IMR-90 (cell line): Measurements from ENCODE around the gene CNTNAP1. TPM values are rescaled to one million over a fixed set of nuclear protein-coding genes. Genes with fewer than 3 reads are reported as not detected.

Source experiments
- ATAC-seq: fragments of 200-7000 bp; cut with Tn5 transposase; 2 replicates; pipeline ENCODE4 v1.9.1; 2020; ENCODE audit warnings: low read depth, mild to moderate bottlenecking, moderate library complexity
- BruUV-seq: library from RNA; stranded (reverse); fragments of 400-500 nt; replicated peaks from 2 replicates; lab custom pipeline; 2021; lab: Mats Ljungman, UMichigan
- CTCF ChIA-PET: fragments of 300-600 bp; formaldehyde crosslinking; extraction: SDS; loops from one replicate; lab custom pipeline; 2021; ENCODE audit warnings: antibody characterized with exemption; lab: Yijun Ruan, JAX
- POLR2A ChIA-PET: fragments of 300-600 bp; sonication (Branson Sonifier 250); formaldehyde crosslinking; loops from one replicate; lab custom pipeline; 2022; ENCODE audit warnings: antibody characterized with exemption; ENCODE audit not compliant: unreplicated experiment; lab: Charles Lee
- DNase-seq: peaks from one replicate; pipeline ENCODE4 v3.0.0; 2013
- H2AFZ ChIP-seq: replicated peaks from 2 replicates; pipeline ENCODE3; 2013; ENCODE audit warnings: low read length, mild to moderate bottlenecking; ENCODE audit not compliant: poor library complexity
- H2AK5ac ChIP-seq: 2 replicates; pipeline ENCODE4 v1.6.1; 2013; ENCODE audit warnings: low read depth, low read length, inconsistent platforms
- H2AK9ac ChIP-seq: replicated peaks from 2 replicates; pipeline ENCODE3; 2013; ENCODE audit warnings: mild to moderate bottlenecking, low read depth, low read length, moderate library complexity; ENCODE audit not compliant: poor library complexity
- H2BK120ac ChIP-seq: 2 replicates; pipeline ENCODE4 v1.6.1; 2013; ENCODE audit warnings: low read depth, low read length, inconsistent platforms
- H2BK15ac ChIP-seq: 3 replicates; pipeline ENCODE4 v1.6.1; 2013; ENCODE audit warnings: low read depth, low read length, inconsistent platforms
- H2BK20ac ChIP-seq: 2 replicates; pipeline ENCODE4 v1.6.1; 2013; ENCODE audit warnings: low read depth, mild to moderate bottlenecking, inconsistent platforms, low read length, moderate library complexity
- H2BK5ac ChIP-seq: 2 replicates; pipeline ENCODE4 v1.6.1; 2013; ENCODE audit warnings: mild to moderate bottlenecking, low read depth, low read length, inconsistent platforms; ENCODE audit not compliant: poor library complexity, severe bottlenecking
- H3K14ac ChIP-seq: replicated peaks from 2 replicates; pipeline ENCODE4 v1.6.1; 2013; ENCODE audit warnings: low read depth, low read length, inconsistent platforms
- H3K18ac ChIP-seq: 2 replicates; pipeline ENCODE4 v1.6.1; 2013; ENCODE audit warnings: low read depth, low read length, control low read depth
- H3K23ac ChIP-seq: 2 replicates; pipeline ENCODE4 v1.6.1; 2013; ENCODE audit warnings: low read depth, low read length, inconsistent platforms
- H3K27ac ChIP-seq: 2 replicates; pipeline ENCODE4 v1.5.1; 2013; ENCODE audit warnings: mild to moderate bottlenecking, control low read depth, low read length; ENCODE audit not compliant: insufficient read depth
- H3K27me3 ChIP-seq: 2 replicates; pipeline ENCODE4 v1.6.1; 2013; ENCODE audit warnings: low read length; ENCODE audit not compliant: control insufficient read depth, insufficient read depth
- H3K36me3 ChIP-seq: 2 replicates; pipeline ENCODE4 v1.6.1; 2013; ENCODE audit warnings: low read length, mixed read lengths; ENCODE audit not compliant: control insufficient read depth, insufficient read depth
- H3K4ac ChIP-seq: 2 replicates; pipeline ENCODE4 v1.6.1; 2013; ENCODE audit warnings: low read depth, low read length, inconsistent platforms
- H3K4me1 ChIP-seq: 2 replicates; pipeline ENCODE4 v1.6.1; 2013; ENCODE audit warnings: low read length, mixed read lengths; ENCODE audit not compliant: control insufficient read depth, insufficient read depth
- H3K4me2 ChIP-seq: 2 replicates; pipeline ENCODE4 v1.6.1; 2013; ENCODE audit warnings: low read depth, mild to moderate bottlenecking, control low read depth, low read length, moderate library complexity
- H3K4me3 ChIP-seq: 2 replicates; pipeline ENCODE4 v1.5.1; 2013; ENCODE audit warnings: low read depth, mild to moderate bottlenecking, control low read depth, low read length, moderate library complexity; ENCODE audit not compliant: insufficient read depth
- H3K56ac ChIP-seq: 2 replicates; pipeline ENCODE4 v1.6.1; 2013; ENCODE audit warnings: low read length, inconsistent platforms; ENCODE audit not compliant: insufficient read depth; ENCODE audit errors: extremely low read depth
- H3K79me1 ChIP-seq, 2 experiments: 2 replicates each; pipeline ENCODE4 v1.6.1; 2013; ENCODE audit warnings: low read length in 2 of 2, inconsistent platforms in 1 of 2, low read depth in 1 of 2
- H3K9ac ChIP-seq: 2 replicates; pipeline ENCODE4 v1.6.1; 2013; ENCODE audit warnings: low read depth, low read length, control low read depth
- H3K9me1 ChIP-seq: 2 replicates; pipeline ENCODE4 v1.6.1; 2013; ENCODE audit warnings: low read length, inconsistent platforms; ENCODE audit not compliant: insufficient read depth
- H3K9me3 ChIP-seq: 2 replicates; pipeline ENCODE4 v1.6.1; 2013; ENCODE audit warnings: low read length; ENCODE audit not compliant: control insufficient read depth, insufficient read depth
- H4K20me1 ChIP-seq: 2 replicates; pipeline ENCODE4 v1.6.1; 2013; ENCODE audit warnings: low read length, inconsistent platforms; ENCODE audit not compliant: insufficient read depth
- H4K5ac ChIP-seq: 2 replicates; pipeline ENCODE4 v1.6.1; 2013; ENCODE audit warnings: mild to moderate bottlenecking, low read depth, low read length, control low read depth
- H4K8ac ChIP-seq, 2 experiments: 2 replicates each; pipeline ENCODE4 v1.6.1; 2013; ENCODE audit warnings: low read depth in 2 of 2, low read length in 2 of 2, control low read depth in 1 of 2, inconsistent platforms in 1 of 2
- H4K91ac ChIP-seq: 2 replicates; pipeline ENCODE4 v1.6.1; 2013; ENCODE audit warnings: low read depth, low read length, inconsistent platforms; ENCODE audit not compliant: insufficient read depth
- CEBPB ChIP-seq: IDR thresholded peaks from 2 replicates; pipeline ENCODE4 v1.6.1; 2012; ENCODE audit warnings: low read depth, low read length, improper control_type of control experiment
- MAFK ChIP-seq: IDR thresholded peaks from 2 replicates; pipeline ENCODE4 v1.6.1; 2012; ENCODE audit warnings: low read depth, low read length, improper control_type of control experiment
- MXI1 ChIP-seq: IDR thresholded peaks from 2 replicates; pipeline ENCODE4 v1.6.1; 2012; ENCODE audit warnings: low read depth, mild to moderate bottlenecking, low read length, moderate library complexity, borderline replicate concordance
- NFE2L2 ChIP-seq: fragments of 150-350 bp; IDR thresholded peaks from 2 replicates; pipeline ENCODE4 v1.6.1; 2016; ENCODE audit warnings: low read depth, mild to moderate bottlenecking, low read length
- RAD21 ChIP-seq: IDR thresholded peaks from 2 replicates; pipeline ENCODE4 v1.6.1; 2012; ENCODE audit warnings: low read length, improper control_type of control experiment
- SMC3 ChIP-seq: fragments of 150-350 bp; IDR thresholded peaks from 2 replicates; pipeline ENCODE4 v1.6.1; 2016; ENCODE audit warnings: low read depth, mild to moderate bottlenecking, antibody characterized with exemption, low read length, moderate library complexity
- WGBS, 2 experiments: methylation state at CpG; one replicate each; pipeline versions ENCODE4 v1.1.5 to v1.1.7; 2013; ENCODE audit warnings: missing lambda C conversion rate in 2 of 2; ENCODE audit not compliant: insufficient read length in 1 of 2; ENCODE audit errors: extremely low coverage in 2 of 2; 5-methylcytosine and 5-hydroxymethylcytosine counted together
- dilution Hi-C: fragments of 300-500 bp; cut with HindIII; formaldehyde crosslinking; loops from one replicate; pipeline ENCODE4 v1.14.3; 2018; ENCODE audit warnings: low sequenced_read_pairs; ENCODE audit not compliant: unreplicated experiment
- in situ Hi-C: fragments of 300-500 bp; cut with MboI; formaldehyde crosslinking; loops from 3 replicates; pipeline ENCODE4 v1.14.3; 2019; ENCODE audit warnings: low sequenced_read_pairs, inconsistent platforms, mixed read lengths
- intact Hi-C: fragments of 100-400 bp; cut with micrococcal nuclease; formaldehyde crosslinking; loops from 2 replicates; pipeline ENCODE4 v1.10.0; 2022
- polyA plus RNA-seq, 3 experiments: library from polyadenylated mRNA; depleted of rRNA; stranded (reverse); fragments of >200 nt; gene quantifications; 2 replicates each; pipeline ENCODE4 v1.2.3, GENCODE V29; 2012; ENCODE audit warnings: low replicate concordance in 1 of 3
- total RNA-seq: library from RNA; depleted of rRNA; stranded (reverse); fragments of >200 nt; gene quantifications from 2 replicates; pipeline ENCODE4 v1.2.3, GENCODE V29; 2012

The CNTNAP1 gene
- total and polyA plus RNA-seq, 2 of the 4 experiments (the other 2 are of a cell fraction) = 12.2 to 72.2 TPM

GRCh38 chr17:42695500-42695899, 13.2 kb downstream of the CNTNAP1 start:
- H2BK20ac ChIP-seq = no peak overlapping the region
- no peaks in the 10 kb centered on the region for H3K27me3 ChIP-seq
- H3K36me3 ChIP-seq = peaks cover 52% of the 10 kb centered on the region
- H2AFZ ChIP-seq = no peak overlapping the region
- H4K91ac ChIP-seq = no peak overlapping the region
- no peak overlapping the region for H3K4ac ChIP-seq
- POLR2A ChIA-PET = no interaction called here
- no peak overlapping the region for H3K14ac ChIP-seq
- dilution Hi-C loops = no loop called here
- no peak overlapping the region for H2AK5ac ChIP-seq
- no peaks in the 10 kb centered on the region for H3K9me3 ChIP-seq
- no peaks in the 10 kb centered on the region for H3K79me1 ChIP-seq
- CTCF ChIA-PET = no interaction called here
- TF ChIP-seq MAFK (no peak), RAD21 (no peak), NFE2L2 (no peak), SMC3 (no peak), CEBPB (no peak), MXI1 (no peak)
- H3K4me1 ChIP-seq = peaks cover 3% of the 10 kb centered on the region; the same call in 1 of the 2 replicates
- H3K27ac ChIP-seq = no peak overlapping the region
- 95% methylated on average over 19 of the region's 20 CpGs; no CpG with 5 or more reads in 1 of the 2 experiments for WGBS, 2 experiments
- ATAC-seq (no peak), DNase-seq (no peak)
- H3K4me3 ChIP-seq = no peak overlapping the region
- no peak overlapping the region for H3K56ac ChIP-seq
- H2BK120ac ChIP-seq = no peak overlapping the region
- no peak overlapping the region for H2BK15ac ChIP-seq
- in situ Hi-C loops = loop anchor here (25.0 kb wide), 1 partner anchor 617 kb away; no protein-coding TSS in a partner anchor
- no peak overlapping the region for H3K23ac ChIP-seq
- H4K20me1 ChIP-seq = no peaks in the 10 kb centered on the region; the same call in 1 of the 2 replicates
- no peak overlapping the region for H3K9ac ChIP-seq
- peaks cover 5% of the 10 kb centered on the region; the same call in 1 of the 2 replicates for H3K9me1 ChIP-seq
- no peak overlapping the region for H4K8ac ChIP-seq
- H2BK5ac ChIP-seq = no peak overlapping the region
- BruUV-seq = no TSS peak
- H3K4me2 ChIP-seq = no peak overlapping the region
- H4K5ac ChIP-seq = no peak overlapping the region
- intact Hi-C loops = no loop called here
- no peak overlapping the region for H3K18ac ChIP-seq
- H2AK9ac ChIP-seq = no peak overlapping the region
